GM19468 (cell line): ENCODE data around the gene DNER.
A peak's percentile ranks its signal among the peaks of the same experiment; 100 is the strongest.
"Not testable (repeated sequence)": the region's sequence is repeated elsewhere in the genome, so short reads cannot be mapped to it uniquely, and the experiment has no call there.

ENCODE experiments used
- ATAC-seq: cut with Tn5 transposase; IDR thresholded peaks from one replicate; pipeline ENCODE4 v1.9.1; 2021; ENCODE audit warnings: mild to moderate bottlenecking, moderate library complexity, moderate number of reproducible peaks; ENCODE audit not compliant: unreplicated experiment; ENCODE audit errors: extremely low read depth

Gene DNER

DNA sequence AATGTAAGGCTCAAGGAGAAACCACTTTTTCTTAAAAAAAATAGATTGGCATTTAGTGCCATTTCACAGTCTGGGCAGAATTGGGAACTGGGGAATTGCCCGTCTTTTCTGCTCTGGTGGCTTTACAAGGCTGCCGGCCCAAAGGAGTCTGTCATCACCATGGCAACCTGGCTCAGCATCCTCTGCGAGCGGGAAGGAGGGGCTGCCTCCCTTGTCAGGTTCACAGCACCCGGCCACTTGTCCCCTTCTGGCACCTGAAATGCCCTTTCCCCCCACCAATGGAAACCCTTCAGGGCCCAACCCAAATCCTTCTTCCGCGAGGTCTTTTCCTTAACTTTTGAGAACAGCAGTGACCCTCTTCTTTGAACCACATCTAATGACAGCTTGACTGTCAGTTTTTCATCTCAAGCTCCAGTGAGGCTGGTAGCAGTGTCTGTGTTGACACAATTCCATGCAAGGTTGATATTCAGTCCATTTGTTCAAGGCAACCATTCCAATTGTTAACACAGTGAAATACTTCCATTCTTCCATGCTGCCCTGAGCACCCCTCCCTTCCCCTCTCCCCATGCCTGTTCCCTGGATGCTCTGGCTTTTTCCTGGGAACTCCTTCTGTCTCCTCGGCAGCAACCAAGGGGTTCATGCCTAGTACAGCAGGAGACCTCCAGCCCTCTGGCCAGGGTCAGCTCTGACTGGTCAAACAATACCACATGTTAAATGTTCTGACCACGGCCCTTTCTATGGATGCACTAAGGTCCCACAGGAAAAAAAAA is 79.6 kb downstream of the DNER start:
- ATAC-seq, result no peak

DNA sequence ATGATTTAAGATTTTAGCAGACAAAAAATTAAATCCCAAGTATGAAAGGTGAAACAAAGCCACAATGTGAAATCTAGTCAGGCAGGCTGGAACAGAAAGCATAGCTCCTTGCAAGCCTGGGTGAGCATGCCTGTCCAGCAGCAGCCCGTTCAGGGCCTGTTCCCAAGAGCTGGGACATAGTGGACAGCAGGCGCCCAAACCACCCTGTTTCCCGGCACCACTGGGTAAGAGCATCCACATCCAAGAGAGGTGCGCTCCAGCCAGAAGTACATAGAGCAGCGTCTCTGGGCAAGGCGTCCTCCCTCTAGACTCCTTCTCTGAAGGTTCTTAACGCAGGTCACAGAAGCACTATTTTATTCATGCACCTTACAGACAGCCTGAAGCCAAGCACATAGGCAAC is 80.8 kb downstream of the DNER start:
- no peak for ATAC-seq

GRCh38 chr2:229629039-229629438 is 85.3 kb downstream of the DNER start:
- no peak for ATAC-seq

GRCh38 chr2:229627728-229628127 is 86.6 kb downstream of the DNER start:
- ATAC-seq, result no peak

DNA sequence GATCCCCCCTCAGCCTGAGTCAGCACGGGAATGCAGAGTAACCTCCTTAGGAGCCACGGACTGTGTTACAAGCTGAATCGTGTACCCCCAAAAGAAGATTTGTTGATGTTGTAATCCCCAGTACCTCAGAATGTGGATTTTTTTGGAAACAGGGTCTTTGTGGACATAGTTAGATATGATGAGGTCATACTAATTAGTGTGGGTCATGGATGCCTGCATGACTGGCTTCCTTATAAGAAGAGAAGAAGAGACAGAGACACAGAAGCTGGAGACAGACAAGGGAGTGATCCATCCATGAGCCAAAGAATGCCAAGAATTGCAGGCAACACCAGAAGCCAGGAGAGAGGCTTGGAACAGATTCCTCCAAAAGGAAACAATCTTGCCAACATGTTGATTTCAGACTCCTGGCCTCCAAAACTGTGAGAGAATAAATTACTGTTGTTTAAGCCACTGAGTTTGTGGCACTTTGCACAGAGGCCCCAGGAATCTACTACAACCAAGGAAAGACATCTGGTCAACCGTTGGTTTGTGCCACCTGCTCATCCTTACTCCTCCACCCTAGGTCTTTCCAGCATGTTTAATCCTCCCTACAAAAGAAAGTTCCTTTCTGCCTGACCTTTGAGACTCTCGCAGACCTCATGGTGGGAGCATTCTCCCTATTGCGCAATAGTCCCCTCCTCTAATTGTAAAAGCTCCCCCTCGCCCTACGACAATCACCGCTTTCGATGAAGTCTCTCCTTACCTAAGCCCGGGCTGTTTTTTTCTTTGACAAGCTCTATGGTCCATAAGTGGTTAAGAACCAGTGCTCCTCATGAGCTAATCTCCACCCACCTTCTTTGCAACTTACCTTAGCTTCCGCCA is 91.6 kb downstream of the DNER start:
- no peak for ATAC-seq

GRCh38 chr2:229620759-229621158 is 93.6 kb downstream of the DNER start:
- ATAC-seq, result no peak

DNA sequence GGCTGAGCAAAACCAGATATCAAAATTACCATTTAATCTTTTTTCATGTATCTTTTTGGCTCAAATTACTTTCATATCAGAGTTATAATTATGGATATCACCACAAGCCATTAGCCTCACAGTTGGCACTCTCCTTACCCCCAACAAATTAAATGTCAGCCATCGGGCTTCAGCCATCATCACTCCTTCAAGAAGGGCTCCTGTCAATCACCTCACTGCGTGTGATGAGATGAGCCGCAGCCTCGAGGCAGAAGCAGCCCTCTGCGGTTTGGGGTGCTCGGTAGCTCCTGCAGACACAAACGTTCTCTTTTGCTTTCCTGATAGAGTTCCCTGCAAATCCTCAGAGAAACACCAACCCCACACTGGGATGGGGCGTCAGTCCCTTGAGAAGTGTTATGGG is 94.1 kb downstream of the DNER start:
- no peak for ATAC-seq

DNA sequence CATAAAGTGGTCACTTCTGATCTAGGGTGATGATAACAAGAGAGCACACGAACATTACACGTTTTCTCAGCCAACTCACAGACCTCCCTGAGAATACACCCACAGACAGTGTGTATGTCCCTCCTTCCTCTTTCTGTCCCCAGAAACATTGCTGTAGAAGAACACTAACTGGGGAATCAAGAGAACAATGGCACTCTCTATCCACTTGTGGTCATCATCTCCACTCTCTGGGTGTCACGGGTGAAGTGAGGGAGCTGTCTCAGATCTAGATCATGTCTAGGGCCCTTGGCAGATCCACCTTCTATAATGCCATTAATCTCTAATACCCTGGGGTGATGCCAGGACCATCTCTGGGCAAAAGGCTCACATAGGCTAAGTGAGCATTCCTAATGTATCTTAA is 97.9 kb downstream of the DNER start:
- ATAC-seq, result no peak

- not testable (repeated sequence) for ATAC-seq
Observed at GRCh38 chr2:229614021-229614420, 100.3 kb downstream of the DNER start.

- ATAC-seq, result no peak
Observed at GRCh38 chr2:229612384-229612971, 101.9 kb downstream of the DNER start.

DNA sequence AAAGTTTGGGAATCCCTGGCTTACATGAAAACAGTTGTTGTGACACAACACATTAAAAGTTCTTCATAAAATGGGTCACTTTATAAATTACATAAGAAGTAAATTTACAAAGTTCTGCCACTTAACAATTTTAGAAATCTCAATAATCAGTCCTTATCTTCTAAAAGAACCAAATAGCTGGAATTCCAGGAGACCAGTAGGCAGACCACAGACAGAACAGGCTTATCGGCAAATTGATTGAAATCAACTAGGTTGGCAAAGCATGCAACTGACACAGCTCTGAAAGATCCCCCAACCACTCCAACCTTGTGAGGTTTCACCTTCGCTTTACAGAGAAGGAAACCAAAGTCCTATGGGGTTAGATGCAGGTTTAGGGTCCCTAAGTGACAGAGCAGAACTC is 103.0 kb downstream of the DNER start:
- ATAC-seq, result no peak

- no peak for ATAC-seq
Observed at GRCh38 chr2:229610872-229611271, 103.5 kb downstream of the DNER start.

DNA sequence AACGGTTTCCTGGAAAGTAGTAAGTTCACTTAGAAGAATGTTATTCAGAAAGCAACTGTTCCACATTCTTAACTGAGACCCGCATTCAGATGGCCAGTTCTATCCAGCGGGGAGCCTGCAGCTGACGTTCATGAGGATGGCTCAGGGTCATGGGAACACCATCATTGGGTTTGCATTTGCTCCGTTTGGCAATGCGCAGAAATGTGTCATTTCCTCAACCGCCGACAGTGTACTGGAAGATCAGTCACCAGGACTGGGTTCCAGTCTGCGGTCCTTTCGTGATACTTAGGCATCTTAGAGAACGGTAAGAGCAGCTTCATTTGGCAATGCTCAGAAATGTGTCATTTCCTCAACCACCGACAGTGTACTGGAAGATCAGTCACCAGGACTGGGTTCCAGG is 104.0 kb downstream of the DNER start:
- ATAC-seq, result no peak

- no peak for ATAC-seq
Observed at GRCh38 chr2:229601936-229602335, 112.4 kb downstream of the DNER start.

DNA sequence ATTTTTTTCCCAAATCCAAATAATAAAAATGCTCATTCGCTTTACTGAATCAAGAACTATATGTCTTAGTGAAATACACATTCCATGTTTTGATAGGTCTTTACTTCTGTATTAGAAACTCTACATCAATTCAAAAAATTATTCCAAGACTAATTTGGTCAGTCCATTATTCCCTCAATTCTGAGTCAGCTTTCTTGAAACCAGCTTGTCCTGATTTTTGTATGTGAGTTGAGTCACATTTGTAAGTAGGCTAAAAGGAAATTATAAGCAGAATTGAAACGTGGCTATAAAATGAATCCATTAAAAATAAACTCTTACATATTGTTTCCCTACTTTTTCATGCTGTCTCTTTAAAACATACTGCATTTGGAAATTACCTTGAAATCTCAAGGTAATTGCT is 113.0 kb downstream of the DNER start:
- no peak for ATAC-seq

DNA sequence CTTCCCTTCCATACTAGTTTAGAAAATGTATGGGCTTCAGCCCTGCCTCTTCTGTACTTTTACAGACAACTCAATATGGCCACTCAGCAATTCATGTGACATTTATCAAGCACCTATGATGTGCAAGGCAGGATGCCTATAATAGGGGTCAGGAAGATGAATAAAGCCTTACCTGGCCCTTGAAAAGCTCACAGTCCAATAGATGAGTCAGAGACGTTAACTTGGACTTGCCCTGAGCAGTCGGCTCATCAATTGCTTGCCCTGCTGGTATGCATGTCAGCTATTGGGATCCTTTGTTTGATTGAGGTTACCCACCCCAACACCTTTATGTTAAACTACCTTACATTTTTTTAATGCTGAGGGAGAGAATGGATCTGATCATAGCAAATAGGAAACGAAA is 116.1 kb downstream of the DNER start:
- no peak for ATAC-seq

- ATAC-seq, result no peak
Observed at GRCh38 chr2:229596796-229597195, 117.6 kb downstream of the DNER start.

GRCh38 chr2:229591611-229592010 is 122.7 kb downstream of the DNER start:
- ATAC-seq, result no peak

GRCh38 chr2:229586746-229587705 is 127.3 kb downstream of the DNER start:
- ATAC-seq, result peak; percentile 80

DNA sequence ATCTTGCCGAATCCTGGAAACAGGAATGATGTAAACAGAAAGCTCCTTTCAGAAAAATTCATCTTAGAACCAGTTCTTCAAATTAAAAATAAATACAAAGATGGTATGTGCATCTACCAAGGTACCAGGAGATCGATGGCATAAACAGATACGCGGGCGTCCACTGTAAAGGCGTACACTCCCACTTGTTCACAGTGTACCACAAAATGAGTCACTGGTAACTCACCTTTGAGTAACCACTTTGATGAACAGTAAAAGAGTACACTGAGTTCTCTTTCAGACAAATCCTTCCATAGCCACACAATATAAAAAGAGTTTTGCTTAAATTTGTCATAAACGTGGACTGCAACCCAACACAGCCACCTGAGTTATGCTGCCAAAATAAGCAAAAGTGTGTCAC is 128.3 kb downstream of the DNER start:
- no peak for ATAC-seq
